ENCODE results near the gene RUVBL2. TPM values are rescaled to one million over a fixed set of nuclear protein-coding genes. Genes with fewer than 3 reads are reported as not detected.

The RUVBL2 gene
- polyA plus RNA-seq, 1 donor from 2014 or later = 184 TPM

- peak overlapping the region; percentile 78 for H3K4me3 ChIP-seq (ENCODE audit: low read length)
- H4K20me1 ChIP-seq (ENCODE audit: insufficient read depth) = no peaks in the 10 kb centered on the region
- TF ChIP-seq TAF1 (IDR thresholded peaks at IDR 0.05; ENCODE audit: low read depth) (no peak), SMC3 (conservative IDR thresholded peaks at IDR 0.05; ENCODE audit: poor library complexity) (no peak), EZH2 (IDR thresholded peaks at IDR 0.05; ENCODE audit: borderline replicate concordance, insufficient read depth, low read length, poor library complexity, severe bottlenecking) (no peak), POLR2AphosphoS5 (IDR thresholded peaks at IDR 0.05) (no peak), EP300 (conservative IDR thresholded peaks at IDR 0.05; ENCODE audit: poor library complexity, severe bottlenecking) (no peak), MXI1 (conservative IDR thresholded peaks at IDR 0.05; ENCODE audit: poor library complexity, severe bottlenecking) (no peak), REST (IDR thresholded peaks at IDR 0.05; ENCODE audit: borderline replicate concordance) (no peak), RAD21 (conservative IDR thresholded peaks at IDR 0.05) (no peak), CTCF (IDR thresholded peaks at IDR 0.05; ENCODE audit: poor library complexity, severe bottlenecking) (no peak)
- H2AFZ ChIP-seq (ENCODE audit: low read depth, low read length) = no peak overlapping the region
- no peak overlapping the region for H3K27ac ChIP-seq (ENCODE audit: low read length)
- H3K79me2 ChIP-seq (replicated peaks; ENCODE audit: insufficient read depth, low read length) = peaks cover 20% of the 10 kb centered on the region
- no peak overlapping the region for H3K9ac ChIP-seq (ENCODE audit: low read length)
- no peaks in the 10 kb centered on the region for H3K9me3 ChIP-seq (ENCODE audit: low read length)
- peaks cover 4% of the 10 kb centered on the region for H3F3A ChIP-seq (ENCODE audit: insufficient read depth, low read length, poor library complexity, severe bottlenecking)
- H3K27me3 ChIP-seq (ENCODE audit: insufficient read depth, low read depth, low read length) = no peaks in the 10 kb centered on the region
- no peak overlapping the region for H3K4me2 ChIP-seq (ENCODE audit: low read length)
- no peaks in the 10 kb centered on the region for H3K9me2 ChIP-seq (ENCODE audit: insufficient read depth, low read length)
- H3K36me3 ChIP-seq (ENCODE audit: insufficient read depth, low read length) = no peaks in the 10 kb centered on the region
These were observed 2.6 kb upstream of the RUVBL2 start for GRCh38 chr19:48991011-48991609.

GRCh38 chr19:48991873-48992580 lies 1.7 kb upstream of the RUVBL2 start:
- Histone ChIP-seq H3K27me3 (ENCODE audit: insufficient read depth, low read depth, low read length) (no peaks in the 10 kb centered on the region), H3K9me2 (ENCODE audit: insufficient read depth, low read length) (no peaks in the 10 kb centered on the region), H3K79me2 (replicated peaks; ENCODE audit: insufficient read depth, low read length) (peaks cover 21% of the 10 kb centered on the region), H3K9me3 (ENCODE audit: low read length) (no peaks in the 10 kb centered on the region), H3K4me2 (ENCODE audit: low read length) (peak overlapping the region; percentile 59), H3K36me3 (ENCODE audit: insufficient read depth, low read length) (no peaks in the 10 kb centered on the region), H3K27ac (ENCODE audit: low read length) (peak overlapping the region; percentile 79), H2AFZ (ENCODE audit: low read depth, low read length) (peak overlapping the region; percentile 46), H3K4me3 (ENCODE audit: low read length) (peak overlapping the region; percentile 78), H3F3A (ENCODE audit: insufficient read depth, low read length, poor library complexity, severe bottlenecking) (peaks cover 4% of the 10 kb centered on the region), H3K9ac (ENCODE audit: low read length) (peak overlapping the region; percentile 87), H4K20me1 (ENCODE audit: insufficient read depth) (no peaks in the 10 kb centered on the region)
- no peak for TF ChIP-seq EP300 (conservative IDR thresholded peaks at IDR 0.05; ENCODE audit: poor library complexity, severe bottlenecking)
- no peak for TF ChIP-seq REST (IDR thresholded peaks at IDR 0.05; ENCODE audit: borderline replicate concordance)
- TF ChIP-seq POLR2AphosphoS5 (IDR thresholded peaks at IDR 0.05) = no peak
- TF ChIP-seq CTCF (IDR thresholded peaks at IDR 0.05; ENCODE audit: poor library complexity, severe bottlenecking) = no peak
- TF ChIP-seq TAF1 (IDR thresholded peaks at IDR 0.05; ENCODE audit: low read depth) = no peak
- TF ChIP-seq SMC3 (conservative IDR thresholded peaks at IDR 0.05; ENCODE audit: poor library complexity) = no peak
- TF ChIP-seq MXI1 (conservative IDR thresholded peaks at IDR 0.05; ENCODE audit: poor library complexity, severe bottlenecking) = no peak
- no peak for TF ChIP-seq RAD21 (conservative IDR thresholded peaks at IDR 0.05)
- TF ChIP-seq EZH2 (IDR thresholded peaks at IDR 0.05; ENCODE audit: borderline replicate concordance, insufficient read depth, low read length, poor library complexity, severe bottlenecking) = no peak

Data from neural cell (in vitro differentiated cells).